Bronchial epithelial cell (primary cell): ENCODE measurements around the gene SNX18. TPM values are rescaled to one million over a fixed set of nuclear protein-coding genes. Genes with fewer than 3 reads are reported as not detected.

Experiments used
- DNase-seq: peaks from one replicate; pipeline ENCODE4 v3.0.0-alpha.2; 2010; ENCODE audit warnings: low read depth
- FAIRE-seq: peaks from 2 replicates; lab custom pipeline; 2011; peaks lifted over from hg19 to GRCh38; lab: Jason Lieb, UNC
- H3K27me3 ChIP-seq: 2 replicates; pipeline ENCODE4 v1.5.1; 2011; ENCODE audit warnings: low read length; ENCODE audit not compliant: control insufficient read depth, insufficient read depth
- H3K36me3 ChIP-seq: 2 replicates; pipeline ENCODE4 v1.5.1; 2011; ENCODE audit warnings: low read length; ENCODE audit not compliant: control insufficient read depth, insufficient read depth
- H3K4me3 ChIP-seq: 2 replicates; pipeline ENCODE4 v1.5.1; 2011; ENCODE audit warnings: mild to moderate bottlenecking, low read depth, low read length, control low read depth
- CTCF ChIP-seq: IDR thresholded peaks from 2 replicates; pipeline ENCODE4 v1.5.1; 2011; ENCODE audit warnings: mild to moderate bottlenecking, moderate library complexity, low read length, control low read depth, inconsistent platforms; ENCODE audit not compliant: insufficient read depth, severe bottlenecking
- total RNA-seq: library from RNA; depleted of rRNA; stranded (reverse); fragments of >200 nt; gene quantifications from 2 replicates; pipeline ENCODE4 v1.2.1, GENCODE V29; 2014

Gene SNX18
- total RNA-seq, 1 donor from 2014 or later = 25.8 TPM

DNA sequence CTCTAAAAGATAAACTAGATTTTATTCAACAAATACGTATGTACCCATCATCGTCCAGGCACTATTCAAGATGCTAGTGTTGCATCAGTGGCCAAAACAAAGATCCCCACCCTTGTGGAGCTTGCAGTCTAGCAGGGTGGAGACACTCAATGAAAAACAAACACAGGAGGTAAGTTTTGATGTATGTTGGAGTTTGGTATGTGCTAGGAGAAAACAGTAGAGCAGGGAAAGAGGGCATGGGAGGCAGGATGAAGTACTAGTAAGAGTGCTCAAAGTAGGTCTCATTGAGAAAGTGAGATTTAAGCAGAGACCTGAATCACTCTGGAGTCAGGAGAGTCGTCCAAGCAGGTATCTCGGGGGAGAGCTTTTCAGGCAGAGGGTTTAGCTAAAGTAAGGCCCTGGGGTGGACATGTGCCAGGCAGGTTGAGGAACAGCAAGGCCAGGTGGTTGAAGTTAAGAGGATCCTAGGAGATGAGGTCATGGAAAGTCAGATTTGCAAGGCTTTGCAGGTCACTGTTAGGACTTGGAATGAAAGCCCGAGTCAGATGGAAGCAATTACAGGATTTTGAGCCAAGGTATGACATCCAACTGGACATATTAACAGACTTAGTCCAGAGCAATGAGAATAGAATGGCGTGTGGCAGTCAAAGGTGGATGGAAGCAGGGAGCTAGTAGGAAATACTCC, 9.2 kb downstream of the SNX18 start:
- Histone ChIP-seq H3K36me3 (no peaks in the 10 kb centered on the region), H3K4me3 (no peak overlapping the region), H3K27me3 (no peaks in the 10 kb centered on the region)
- DNase-seq (no peak), FAIRE-seq (no peak)
- TF ChIP-seq CTCF = no peak

DNA sequence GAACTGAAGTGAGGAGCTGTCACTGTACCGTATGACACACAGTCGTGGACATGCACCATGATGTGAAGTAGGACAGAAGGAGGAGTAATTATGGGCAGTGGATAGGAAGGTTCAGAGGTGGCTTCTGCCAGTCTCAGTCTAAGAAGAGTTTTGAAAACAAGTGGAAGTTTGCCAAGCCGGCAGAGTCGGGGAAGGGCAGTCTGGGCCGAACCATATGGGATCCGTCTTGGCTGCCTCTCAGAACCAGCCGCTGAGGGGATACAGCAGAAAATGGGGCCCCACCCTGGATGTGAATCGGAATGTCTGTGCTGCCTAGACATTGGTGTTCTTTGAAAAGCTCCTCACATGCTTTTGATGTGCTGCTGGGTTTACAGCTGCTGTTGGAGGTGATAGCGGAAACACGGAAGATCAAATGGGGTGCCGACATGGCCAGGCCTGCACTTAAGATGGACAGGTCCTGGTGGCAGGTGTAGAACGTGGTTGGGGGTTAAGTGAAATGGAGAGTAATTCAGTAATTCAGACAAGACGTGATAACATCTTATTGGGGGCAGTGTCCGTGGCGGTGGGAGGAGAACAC, 11.2 kb downstream of the SNX18 start:
- no peak for DNase-seq
- no peaks in the 10 kb centered on the region for H3K36me3 ChIP-seq
- TF ChIP-seq CTCF = no peak
- FAIRE-seq = no peak
- H3K4me3 ChIP-seq = no peak overlapping the region
- no peaks in the 10 kb centered on the region for H3K27me3 ChIP-seq

- Histone ChIP-seq H3K27me3 (no peaks in the 10 kb centered on the region), H3K4me3 (no peak overlapping the region), H3K36me3 (no peaks in the 10 kb centered on the region)
- FAIRE-seq (no peak), DNase-seq (no peak)
- no peak for TF ChIP-seq CTCF
Observed at GRCh38 chr5:54529565-54529964, 12.0 kb downstream of the SNX18 start.

DNA sequence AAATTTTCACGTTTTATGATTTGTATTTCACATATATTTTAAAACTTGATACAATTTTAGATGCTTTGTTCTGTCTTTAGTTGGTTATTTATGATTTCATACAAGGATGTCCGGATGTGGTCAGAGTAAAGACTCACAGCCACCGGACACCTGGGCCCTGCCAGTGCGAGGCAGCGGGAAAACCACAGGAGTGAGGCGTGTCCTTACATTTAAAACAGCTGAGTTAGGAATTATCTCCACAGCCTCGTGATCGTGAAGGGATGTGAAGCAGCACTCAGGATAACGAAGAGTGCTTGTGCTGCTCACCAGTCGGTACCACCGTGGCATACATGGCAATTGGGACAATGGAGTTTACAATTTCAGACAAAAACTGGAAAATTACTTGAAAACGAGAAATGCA, 14.0 kb downstream of the SNX18 start:
- FAIRE-seq (no peak), DNase-seq (peak; percentile 50)
- no peak for TF ChIP-seq CTCF
- no peaks in the 10 kb centered on the region for H3K27me3 ChIP-seq
- H3K36me3 ChIP-seq = no peaks in the 10 kb centered on the region
- H3K4me3 ChIP-seq = no peak overlapping the region

GRCh38 chr5:54533541-54534190, 16.1 kb downstream of the SNX18 start:
- H3K4me3 ChIP-seq = no peak overlapping the region
- no peak for FAIRE-seq
- H3K27me3 ChIP-seq = no peaks in the 10 kb centered on the region
- TF ChIP-seq CTCF = no peak
- no peaks in the 10 kb centered on the region for H3K36me3 ChIP-seq
- peak; percentile 46 for DNase-seq
